GM21390 (cell line): ENCODE results near the gene OASL.

ENCODE experiments used
- ATAC-seq: cut with Tn5 transposase; IDR thresholded peaks from one replicate; pipeline ENCODE4 v1.9.1; 2021; ENCODE audit not compliant: unreplicated experiment

The OASL gene

GRCh38 chr12:121015825-121016766 is 22.9 kb downstream of the OASL start, which contains the start of gene C12orf43:
TSS of gene C12orf43 (minus strand) at chr12:121016487. CDS start at chr12:121016474, 13 bp downstream.
- peak; percentile 96 for ATAC-seq

- ATAC-seq, result no peak
These were observed 25.3 kb downstream of the OASL start for GRCh38 chr12:121013715-121014114.

- no peak for ATAC-seq
These were observed 27.2 kb downstream of the OASL start for GRCh38 chr12:121011820-121012219.

- no peak for ATAC-seq
These were observed 28.2 kb downstream of the OASL start for GRCh38 chr12:121010860-121011259.

- no peak for ATAC-seq
These were observed 29.3 kb downstream of the OASL start for GRCh38 chr12:121009741-121010140.

GRCh38 chr12:121008347-121009098 is 30.5 kb downstream of the OASL start:
- ATAC-seq, result no peak

- ATAC-seq, result no peak
These were observed 33.7 kb downstream of the OASL start for GRCh38 chr12:121005346-121005815.

GRCh38 chr12:121004253-121004815 is 34.7 kb downstream of the OASL start:
- ATAC-seq, result no peak

GRCh38 chr12:121003650-121004049 is 35.4 kb downstream of the OASL start:
- no peak for ATAC-seq

- no peak for ATAC-seq
These were observed 37.1 kb downstream of the OASL start for GRCh38 chr12:121001841-121002483.

GRCh38 chr12:121001060-121001459 is 38.0 kb downstream of the OASL start:
- ATAC-seq, result no peak

GRCh38 chr12:121000530-121000929 is 38.5 kb downstream of the OASL start:
- no peak for ATAC-seq

GRCh38 chr12:120999191-121000120 is 39.6 kb downstream of the OASL start:
- ATAC-seq, result no peak

GRCh38 chr12:120998435-120998834 is 40.6 kb downstream of the OASL start:
- ATAC-seq, result no peak

GRCh38 chr12:120997448-120997847 is 41.6 kb downstream of the OASL start:
- no peak for ATAC-seq

GRCh38 chr12:120996133-120996746 is 42.8 kb downstream of the OASL start:
- ATAC-seq, result no peak

- no peak for ATAC-seq
These were observed 44.3 kb downstream of the OASL start for GRCh38 chr12:120994589-120995337.

GRCh38 chr12:120994059-120994458 is 45.0 kb downstream of the OASL start:
- no peak for ATAC-seq

GRCh38 chr12:120993496-120993895 is 45.5 kb downstream of the OASL start:
- ATAC-seq, result no peak
